ENCODE data around the gene EIF3M.
"Not testable (repeated sequence)": the region's sequence is repeated elsewhere in the genome, so short reads cannot be mapped to it uniquely, and the experiment has no call there.

The EIF3M gene

GRCh38 chr11:32597921-32598320, 14.3 kb downstream of the EIF3M start:
- DNase-seq = no peak

GRCh38 chr11:32602657-32603415, 19.2 kb downstream of the EIF3M start:
- DNase-seq = no peak

- no peak for DNase-seq
Measured at GRCh38 chr11:32606220-32606619, 22.6 kb downstream of the EIF3M start.

GRCh38 chr11:32608826-32609225, 25.2 kb downstream of the EIF3M start:
- DNase-seq = not testable (repeated sequence)

- no peak for DNase-seq
Measured at GRCh38 chr11:32610797-32611352, 27.2 kb downstream of the EIF3M start.

GRCh38 chr11:32613500-32614151, 30.0 kb downstream of the EIF3M start:
- no peak for DNase-seq

GRCh38 chr11:32615422-32615821, 31.8 kb downstream of the EIF3M start:
- DNase-seq = no peak

GRCh38 chr11:32616903-32617302, 33.3 kb downstream of the EIF3M start:
- DNase-seq = no peak

- DNase-seq = no peak
Measured at GRCh38 chr11:32630844-32631243, 47.2 kb downstream of the EIF3M start.

- no peak for DNase-seq
Measured at GRCh38 chr11:32635819-32636218, 52.2 kb downstream of the EIF3M start.

- no peak for DNase-seq
Measured at GRCh38 chr11:32641361-32641760, 57.7 kb downstream of the EIF3M start.

GRCh38 chr11:32643526-32643925, 59.9 kb downstream of the EIF3M start:
- DNase-seq = no peak
